Measurements from ENCODE around the gene ARAP1.
A peak's percentile ranks its signal among the peaks of the same experiment; 100 is the strongest.
"Not testable (repeated sequence)": the region's sequence is repeated elsewhere in the genome, so short reads cannot be mapped to it uniquely, and the experiment has no call there.

The ARAP1 gene

GRCh38 chr11:72752088-72752914 lies at the start of gene ARAP1:
Gene ARAP1 (minus strand): TSS chr11:72752408. CDS start chr11:72727128, 25,280 bp downstream.
- peak; percentile 71 for DNase-seq

GRCh38 chr11:72799441-72799840 lies 47.2 kb upstream of the ARAP1 start:
- DNase-seq, result no peak

GRCh38 chr11:72798361-72798760 lies 46.2 kb upstream of the ARAP1 start:
- DNase-seq, result no peak

- peak; percentile 100 for DNase-seq
These were observed 41.5 kb upstream of the ARAP1 start, which contains the start of gene STARD10 for GRCh38 chr11:72793425-72794367. Gene STARD10 (minus strand): TSS chr11:72794047. CDS start chr11:72781181, 12,866 bp downstream.

GRCh38 chr11:72793076-72793424 lies 40.8 kb upstream of the ARAP1 start:
- no peak for DNase-seq

- no peak for DNase-seq
These were observed 40.3 kb upstream of the ARAP1 start for GRCh38 chr11:72792437-72793021.

GRCh38 chr11:72791228-72791627 lies 39.0 kb upstream of the ARAP1 start:
- DNase-seq, result not testable (repeated sequence)

GRCh38 chr11:72789493-72790131 lies 37.4 kb upstream of the ARAP1 start:
- DNase-seq, result no peak

GRCh38 chr11:72788241-72788640 lies 36.0 kb upstream of the ARAP1 start:
- DNase-seq, result no peak

- peak; percentile 57 for DNase-seq
These were observed 35.3 kb upstream of the ARAP1 start for GRCh38 chr11:72787216-72788104.

- DNase-seq, result no peak
These were observed 34.4 kb upstream of the ARAP1 start for GRCh38 chr11:72786305-72787215.

- DNase-seq, result no peak
These were observed 32.5 kb upstream of the ARAP1 start for GRCh38 chr11:72784662-72785061.

GRCh38 chr11:72783144-72783905 lies 31.1 kb upstream of the ARAP1 start:
- DNase-seq, result no peak

- peak; percentile 47 for DNase-seq
These were observed 30.1 kb upstream of the ARAP1 start for GRCh38 chr11:72782081-72782920.

GRCh38 chr11:72781313-72782080 lies 29.3 kb upstream of the ARAP1 start:
- DNase-seq, result no peak

GRCh38 chr11:72781063-72781312 lies 28.8 kb upstream of the ARAP1 start:
- DNase-seq, result no peak

GRCh38 chr11:72780296-72781062 lies 28.3 kb upstream of the ARAP1 start:
- no peak for DNase-seq
